GM19023 (cell line): ENCODE data around the gene DELE1.
"Not testable (repeated sequence)": the region's sequence is repeated elsewhere in the genome, so short reads cannot be mapped to it uniquely, and the experiment has no call there.

ENCODE experiments used
- ATAC-seq: cut with Tn5 transposase; IDR thresholded peaks from one replicate; pipeline ENCODE4 v1.9.1; 2021; ENCODE audit warnings: mild to moderate bottlenecking, moderate library complexity; ENCODE audit not compliant: unreplicated experiment

The DELE1 gene

DNA sequence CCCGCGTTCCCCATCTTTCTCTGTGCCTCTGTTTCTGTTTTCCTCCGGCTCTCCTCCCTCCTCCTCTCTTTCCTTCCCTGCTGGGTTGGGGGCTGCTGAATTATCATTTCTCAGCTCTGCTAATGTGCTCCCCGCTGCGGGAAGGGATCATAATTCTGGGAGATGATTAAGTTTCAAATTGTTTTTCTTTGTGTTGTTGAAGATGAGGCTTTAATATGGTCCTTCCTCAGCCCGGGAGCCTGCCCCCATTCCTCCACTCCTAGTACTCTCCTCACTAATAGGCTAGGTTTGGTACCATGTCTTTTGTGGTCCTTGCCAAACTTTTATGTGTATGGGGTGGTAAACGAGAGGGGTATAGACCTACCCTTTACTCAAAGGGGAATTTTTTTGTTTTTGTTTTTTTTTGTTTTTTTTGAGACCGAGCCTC, 39.8 kb upstream of the DELE1 start:
- no peak for ATAC-seq

DNA sequence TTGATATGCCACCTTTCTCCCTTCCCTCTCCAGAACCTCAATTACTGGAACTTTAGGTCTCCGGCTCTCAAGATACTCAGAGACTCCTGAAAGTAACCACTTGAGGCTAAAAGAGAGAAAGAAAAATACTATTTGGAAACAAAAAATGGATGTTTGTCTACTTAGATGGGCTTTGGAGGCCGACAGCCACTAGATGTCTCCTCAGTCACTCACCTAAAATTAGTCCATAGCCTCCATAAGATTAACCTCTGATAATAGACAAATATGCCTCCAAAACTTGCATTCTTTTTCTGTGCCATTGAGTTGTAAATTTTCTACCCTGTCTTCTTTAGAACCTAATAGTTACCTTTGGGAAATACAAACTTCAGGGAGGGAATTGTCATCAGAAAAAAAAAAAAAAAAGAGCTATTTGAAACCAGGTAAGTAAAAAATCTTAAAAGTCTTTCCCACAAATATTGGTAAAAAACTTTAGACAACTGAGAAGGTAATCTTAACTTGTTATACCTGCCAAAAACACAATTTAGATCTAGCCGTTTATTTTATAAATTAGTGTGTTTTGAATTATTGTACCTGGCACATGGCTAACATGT, 34.3 kb upstream of the DELE1 start:
- ATAC-seq, result no peak

DNA sequence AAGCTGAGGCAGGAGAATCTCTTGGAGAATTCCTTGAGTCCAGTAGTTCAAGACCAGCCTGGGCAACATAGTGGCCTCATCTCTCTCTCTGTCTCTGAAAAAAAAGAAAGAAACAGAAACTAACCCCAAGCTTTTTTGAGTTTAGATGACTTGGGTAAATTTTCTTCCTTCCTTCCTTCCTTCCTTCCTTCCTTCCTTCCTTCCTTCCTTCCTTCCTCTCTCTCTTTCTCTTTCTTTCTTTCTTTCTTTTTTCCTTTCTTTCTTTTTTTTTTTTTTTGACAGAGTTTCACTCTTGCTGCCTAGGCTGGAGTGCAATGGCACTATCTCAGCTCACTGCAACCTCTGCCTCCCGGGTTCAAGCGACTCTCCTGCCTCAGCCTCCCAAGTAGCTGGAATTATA, 33.2 kb upstream of the DELE1 start:
- not testable (repeated sequence) for ATAC-seq

DNA sequence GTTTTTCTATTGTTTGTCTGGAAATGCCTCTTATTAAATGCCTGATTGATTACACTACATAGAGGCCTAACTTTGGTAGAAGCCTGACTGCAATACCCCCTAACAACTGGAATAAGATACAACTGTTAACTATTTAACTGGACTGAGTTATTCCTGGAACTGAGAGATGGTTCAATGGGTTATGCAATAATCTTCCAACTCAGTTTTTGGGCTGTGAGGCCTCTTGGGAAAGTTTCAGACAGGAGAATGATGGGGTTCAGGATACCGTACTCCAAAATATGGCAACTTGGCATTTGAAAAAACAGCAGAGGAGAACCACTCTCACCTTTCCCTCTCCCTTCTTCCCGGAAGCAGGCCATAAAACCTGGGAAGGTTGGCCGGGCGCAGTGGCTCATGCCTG, 26.2 kb upstream of the DELE1 start:
- no peak for ATAC-seq

DNA sequence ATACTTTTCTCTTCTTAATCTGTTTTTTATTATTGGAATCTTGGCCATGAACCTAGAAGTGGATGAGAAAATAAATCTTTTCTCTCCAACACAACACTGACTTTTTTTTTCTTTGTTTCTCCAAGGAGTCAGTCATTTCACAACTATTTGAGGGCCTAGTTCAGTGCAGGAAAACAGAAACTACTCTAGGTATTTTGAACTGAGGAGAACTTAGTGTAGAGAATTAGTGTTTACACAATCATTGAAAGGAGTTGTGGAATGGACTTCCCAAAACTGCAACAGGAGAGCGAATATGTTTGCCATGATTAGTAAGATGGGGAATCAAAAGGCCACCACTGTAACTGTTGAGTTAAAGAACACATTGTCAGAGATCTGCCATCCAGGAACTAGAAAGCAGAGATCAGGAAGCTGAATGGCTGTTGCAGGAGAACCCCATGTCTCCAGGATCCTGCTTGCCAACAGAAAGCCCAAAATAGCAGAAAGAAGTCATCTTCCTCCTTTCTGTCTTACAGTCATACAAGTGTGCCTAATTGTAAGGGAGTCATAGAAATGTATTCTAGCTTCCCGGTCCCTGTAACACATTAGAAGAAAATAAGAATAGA, 25.1 kb upstream of the DELE1 start:
- ATAC-seq, result no peak

DNA sequence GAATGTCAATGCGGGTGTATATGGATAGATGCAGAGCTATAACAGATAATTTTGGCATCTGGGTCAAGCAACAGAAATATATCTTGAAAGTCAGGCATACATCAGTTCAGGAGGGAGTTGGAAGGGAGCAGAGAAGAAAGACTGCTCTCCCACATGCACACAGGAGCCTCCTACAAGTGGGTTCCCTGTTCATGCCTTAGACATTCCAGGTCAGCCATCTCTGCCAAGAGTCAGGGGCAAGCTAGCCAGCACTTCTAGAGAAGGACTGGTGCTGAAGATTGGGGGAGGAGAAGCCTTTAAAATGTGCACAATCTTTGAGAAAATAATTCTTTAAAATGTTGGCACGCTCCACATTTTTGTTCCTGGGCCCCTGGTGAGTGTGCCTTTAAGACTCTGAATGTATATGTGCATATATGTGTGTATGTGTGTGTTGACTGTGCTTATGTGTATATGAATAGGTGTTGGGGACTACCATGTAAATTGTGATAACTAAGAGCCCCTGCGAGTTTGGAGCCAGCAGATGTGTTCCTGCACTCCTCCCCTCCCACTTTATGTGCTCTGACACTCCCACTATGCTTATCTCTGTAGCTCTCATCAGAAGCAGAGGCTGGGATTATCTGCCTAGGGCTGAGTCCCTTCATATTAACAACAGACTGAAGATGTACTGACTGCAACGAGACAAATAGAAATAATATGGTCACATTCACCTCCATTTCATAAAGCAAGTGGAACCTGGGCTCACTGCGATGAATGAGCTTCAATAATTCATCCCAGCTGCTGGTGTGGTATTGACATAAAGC, 21.5 kb upstream of the DELE1 start:
- ATAC-seq, result no peak

DNA sequence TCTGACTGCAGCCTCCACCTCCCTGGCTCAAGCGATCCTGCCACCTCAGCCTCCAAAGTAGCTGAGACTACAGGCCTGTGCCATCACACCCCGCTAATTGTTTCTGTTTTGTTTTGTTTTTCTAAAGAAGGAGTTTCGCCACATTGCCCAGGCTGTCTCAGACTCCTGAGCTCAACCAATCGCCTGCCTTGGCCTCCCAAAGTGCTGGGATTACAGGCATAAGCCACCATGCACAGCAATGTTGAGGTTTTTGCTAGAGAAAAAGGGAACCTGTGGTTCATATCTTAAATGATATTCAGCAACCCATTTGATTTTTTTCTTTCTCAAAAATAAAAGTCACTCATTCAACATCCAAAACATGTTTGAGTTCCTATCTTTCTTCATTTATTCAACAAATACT, 20.4 kb upstream of the DELE1 start:
- no peak for ATAC-seq

DNA sequence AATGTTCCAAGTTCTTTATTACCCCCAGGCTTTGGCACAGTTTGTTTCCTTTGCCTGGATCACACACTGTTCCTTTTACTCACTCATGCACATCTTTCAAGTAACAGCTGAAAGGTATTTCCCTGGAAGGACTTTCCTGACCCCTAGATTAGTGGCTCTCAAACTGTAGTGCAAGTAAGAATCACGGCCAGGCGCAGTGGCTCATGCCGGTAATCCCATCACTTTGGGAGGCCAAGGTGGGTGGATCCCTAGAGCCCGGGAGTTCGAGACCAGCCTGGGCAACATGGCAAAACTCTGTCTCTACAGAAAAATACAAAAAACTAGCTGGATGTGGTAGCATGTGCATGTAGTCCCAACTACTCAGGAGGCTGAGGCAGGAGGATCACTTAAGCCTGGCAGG, 19.1 kb upstream of the DELE1 start:
- ATAC-seq, result no peak

DNA sequence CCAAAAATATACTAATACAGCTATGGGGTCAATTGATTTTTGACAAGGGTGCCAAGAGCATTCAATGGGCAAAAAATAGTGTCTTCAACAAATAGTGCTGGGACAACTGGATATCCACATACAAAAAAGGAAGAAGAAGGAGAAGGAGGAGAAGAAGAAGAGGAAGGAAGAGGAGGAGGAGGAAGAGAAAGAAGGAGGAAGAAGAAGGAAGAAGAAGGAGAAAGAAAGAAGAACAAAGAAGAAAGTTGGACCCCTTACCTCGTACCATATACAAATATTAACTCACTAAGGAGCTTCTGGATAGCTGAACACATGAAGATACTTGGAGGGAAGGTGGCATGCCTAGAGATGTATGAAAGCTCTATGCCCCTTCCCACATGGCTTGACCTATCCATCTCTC, 17.2 kb upstream of the DELE1 start:
- ATAC-seq, result no peak

DNA sequence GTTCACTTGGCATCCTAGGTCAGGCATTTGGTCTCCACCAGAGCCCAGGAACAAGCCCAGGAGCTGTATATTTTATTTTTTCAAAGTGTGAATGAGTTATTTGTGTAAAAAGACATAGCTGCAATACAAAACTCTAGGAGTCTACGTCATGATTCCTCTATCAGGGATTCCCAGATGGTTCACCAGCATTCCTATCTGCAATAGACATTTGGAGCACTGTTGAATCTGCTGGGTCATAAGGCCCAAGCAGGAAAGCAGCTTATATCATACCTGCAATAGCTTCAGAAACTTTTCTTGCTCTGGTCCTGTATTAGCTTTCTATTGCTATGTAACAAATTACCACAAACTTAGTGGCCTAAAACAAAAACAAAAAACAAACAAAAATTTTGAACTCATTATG, 16.7 kb upstream of the DELE1 start:
- no peak for ATAC-seq

DNA sequence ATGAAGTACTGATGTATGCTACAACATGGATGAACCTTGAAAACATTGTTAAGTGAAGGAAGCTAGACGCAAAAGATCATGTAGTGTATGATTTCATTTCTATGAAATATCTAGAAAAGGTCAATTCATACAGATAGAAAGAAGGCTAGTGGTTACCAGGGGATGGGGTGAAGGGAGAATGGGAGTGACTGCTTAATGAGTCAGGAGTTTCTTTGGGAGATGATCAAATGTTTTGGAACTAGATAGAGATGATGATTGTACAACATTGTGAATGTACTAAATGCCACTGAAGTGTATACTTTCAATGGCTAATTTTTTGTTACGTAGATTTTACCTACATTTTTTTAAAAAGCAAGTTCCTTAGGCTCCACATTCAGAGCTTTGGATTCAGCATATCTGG, 14.9 kb upstream of the DELE1 start:
- ATAC-seq, result no peak

DNA sequence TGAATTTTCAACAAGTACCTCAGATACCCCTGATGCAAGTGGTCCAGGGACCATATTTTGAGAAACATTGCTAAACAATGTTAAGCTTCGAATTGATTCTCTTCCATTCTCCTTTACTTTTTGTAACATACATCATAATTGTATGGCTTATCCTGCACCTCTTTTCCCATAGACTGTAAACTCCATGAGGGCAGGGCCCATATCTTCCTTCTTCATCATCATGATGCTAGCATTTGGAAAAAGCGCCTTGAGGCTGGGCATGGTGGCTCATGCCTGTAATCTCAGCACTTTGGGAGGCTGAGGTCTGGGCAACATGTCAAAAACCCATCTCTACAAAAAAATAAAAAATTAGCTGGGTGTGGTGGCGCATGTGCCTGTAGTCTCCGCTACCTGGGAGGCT, 14.5 kb upstream of the DELE1 start:
- no peak for ATAC-seq

DNA sequence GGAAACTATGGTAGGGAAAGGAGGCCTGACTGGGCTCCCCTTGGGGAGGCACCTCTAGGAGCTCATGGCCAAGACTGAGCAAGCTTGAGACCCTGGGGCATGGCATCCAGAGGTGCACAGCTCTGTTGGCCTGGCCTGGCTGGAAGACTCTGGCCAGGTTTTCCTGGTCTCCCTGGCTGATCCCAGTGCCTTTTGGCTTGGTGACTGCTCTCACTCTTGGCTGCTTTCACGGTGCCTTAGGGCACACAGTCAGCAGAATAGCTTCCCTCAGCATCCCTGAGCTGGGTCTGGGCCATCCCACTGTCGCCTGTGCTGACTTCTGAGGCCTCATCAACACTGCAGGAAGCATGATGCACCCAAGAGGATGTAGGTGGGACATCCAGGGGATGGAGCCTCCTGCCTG, 13.4 kb upstream of the DELE1 start:
- ATAC-seq, result no peak

DNA sequence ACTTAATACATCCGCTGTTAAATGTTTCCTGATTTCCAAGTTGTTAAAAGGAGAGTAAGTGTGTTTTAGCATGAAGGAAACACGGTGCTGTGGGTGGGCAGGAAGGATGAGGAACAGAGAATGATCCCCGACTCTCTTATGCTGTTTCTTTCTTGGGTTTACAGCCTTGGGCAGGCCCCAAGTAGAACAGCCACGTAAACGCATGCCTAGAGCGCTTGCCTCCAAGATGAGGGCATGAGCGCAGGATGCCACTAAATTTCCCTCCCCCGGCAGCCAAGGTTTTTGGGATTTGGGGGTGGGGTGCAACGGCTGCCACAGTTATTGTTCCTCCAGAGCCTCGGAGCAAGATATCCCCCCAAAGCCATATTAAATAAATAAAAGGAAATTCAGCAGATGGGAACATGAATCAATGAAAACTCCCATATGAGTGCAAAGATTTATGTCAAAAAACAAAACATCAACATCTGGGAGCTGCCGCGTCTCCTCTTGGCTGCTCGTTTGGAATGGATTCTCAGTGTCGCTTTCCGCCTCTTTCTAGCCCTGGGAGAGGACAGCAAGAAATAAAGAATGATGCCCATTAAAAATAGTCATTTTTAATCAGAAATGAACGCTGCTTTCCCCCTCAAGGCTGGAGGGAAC, 10.0 kb upstream of the DELE1 start:
- no peak for ATAC-seq

DNA sequence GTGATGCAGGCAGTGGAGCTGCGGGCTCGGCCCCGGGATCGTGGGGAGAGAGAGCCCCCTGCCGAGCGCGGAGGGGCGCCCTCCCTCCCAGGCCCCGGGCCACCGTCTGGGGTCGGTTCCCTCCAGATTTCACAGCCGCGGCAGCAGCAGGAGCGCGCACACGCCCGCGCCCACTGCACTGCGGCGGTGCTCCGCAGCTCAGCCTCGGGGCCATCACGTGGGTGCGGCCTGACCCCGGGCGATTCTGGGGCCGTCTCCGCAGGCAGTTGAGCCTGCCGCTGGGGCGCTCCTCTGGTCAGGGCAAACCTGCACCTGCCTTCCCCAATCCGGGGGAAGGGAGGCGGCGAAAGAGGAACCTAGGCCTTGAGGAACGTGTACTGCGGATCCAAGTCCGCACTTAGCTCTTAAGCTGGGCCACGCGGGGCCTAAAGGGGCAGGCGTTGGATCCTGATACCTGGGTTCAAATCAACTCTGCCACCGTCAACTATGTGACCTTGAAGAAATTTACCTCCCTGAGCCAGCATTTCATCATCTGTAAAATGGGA, 9.4 kb upstream of the DELE1 start:
- ATAC-seq, result peak; percentile 78

DNA sequence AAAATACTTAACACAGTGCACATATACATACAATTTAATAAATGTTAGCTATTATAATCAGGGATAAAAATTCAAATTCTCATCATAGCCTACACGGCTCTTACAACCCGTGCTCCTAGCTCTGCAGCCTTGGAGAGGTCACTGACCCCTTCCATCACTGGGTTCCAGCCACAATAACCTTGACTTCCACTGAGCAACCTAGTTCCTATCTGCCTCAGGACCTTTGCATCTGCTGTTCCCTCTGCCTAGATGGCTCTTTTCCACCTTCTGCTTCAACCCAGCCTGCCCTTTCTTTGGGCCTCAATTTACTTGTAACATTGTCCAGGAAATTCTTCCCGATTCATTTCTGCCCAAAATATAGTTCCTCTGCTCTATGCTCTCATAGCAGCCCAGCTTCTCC, 8.9 kb upstream of the DELE1 start:
- ATAC-seq, result no peak

DNA sequence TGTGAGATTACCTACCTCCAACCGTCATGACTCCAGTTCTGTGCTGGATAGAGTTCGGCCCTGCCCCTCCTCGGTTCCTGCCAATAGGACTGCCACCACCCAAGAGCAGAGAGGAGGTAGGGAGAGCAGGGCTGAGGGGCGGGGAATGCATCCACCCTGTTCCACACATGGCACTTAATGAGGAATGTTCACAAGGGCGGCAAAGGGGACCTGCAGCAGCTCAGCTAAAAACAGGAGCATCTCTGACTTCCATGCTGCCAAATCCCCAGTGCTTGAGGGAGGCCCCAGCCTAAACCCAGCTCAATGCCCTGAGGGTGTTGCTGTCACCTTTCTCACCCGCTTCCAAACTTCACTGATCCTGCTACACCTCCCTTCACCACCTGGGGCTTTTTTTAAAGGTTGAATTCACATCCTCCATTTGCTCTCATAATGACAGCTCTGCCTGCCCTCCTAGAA, 7.8 kb upstream of the DELE1 start:
- ATAC-seq, result no peak

DNA sequence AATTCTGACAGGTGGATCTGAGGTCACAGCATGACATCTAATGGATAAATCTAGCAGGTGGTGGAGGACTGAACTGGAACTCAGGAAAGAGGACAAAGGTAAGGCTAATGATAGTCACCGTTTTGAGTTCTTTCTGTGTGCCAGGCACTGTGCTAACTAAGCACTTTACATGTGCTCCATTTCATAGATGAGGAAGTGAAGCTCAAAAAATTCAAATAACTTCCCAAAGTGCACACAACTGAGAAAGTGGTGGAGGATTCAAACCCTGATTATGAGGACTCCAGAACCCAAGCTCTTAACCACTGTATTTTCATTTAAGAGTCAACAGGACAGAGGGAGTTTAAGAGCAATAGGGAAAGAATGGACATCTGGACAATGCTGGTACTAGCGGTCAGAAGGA, 7.1 kb upstream of the DELE1 start:
- ATAC-seq, result no peak

DNA sequence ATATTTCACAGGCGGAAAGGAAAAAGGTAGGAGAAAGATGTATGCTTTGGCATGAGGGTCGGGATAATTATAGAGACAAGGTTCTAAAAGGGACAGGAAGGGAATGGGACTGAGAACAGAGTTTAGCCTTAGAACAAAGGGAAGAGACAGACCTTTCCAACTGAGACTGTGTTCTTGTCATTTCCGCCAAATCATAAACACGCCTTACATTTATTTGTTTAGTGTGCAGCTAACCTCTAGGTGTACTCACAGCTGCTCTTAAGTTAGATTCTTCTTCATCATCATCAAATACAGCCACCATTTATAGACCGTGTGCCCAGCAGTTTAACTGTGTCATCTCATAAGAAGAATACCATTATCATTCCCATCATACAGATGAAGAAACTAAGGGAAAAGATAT, 5.9 kb upstream of the DELE1 start:
- ATAC-seq, result no peak

DNA sequence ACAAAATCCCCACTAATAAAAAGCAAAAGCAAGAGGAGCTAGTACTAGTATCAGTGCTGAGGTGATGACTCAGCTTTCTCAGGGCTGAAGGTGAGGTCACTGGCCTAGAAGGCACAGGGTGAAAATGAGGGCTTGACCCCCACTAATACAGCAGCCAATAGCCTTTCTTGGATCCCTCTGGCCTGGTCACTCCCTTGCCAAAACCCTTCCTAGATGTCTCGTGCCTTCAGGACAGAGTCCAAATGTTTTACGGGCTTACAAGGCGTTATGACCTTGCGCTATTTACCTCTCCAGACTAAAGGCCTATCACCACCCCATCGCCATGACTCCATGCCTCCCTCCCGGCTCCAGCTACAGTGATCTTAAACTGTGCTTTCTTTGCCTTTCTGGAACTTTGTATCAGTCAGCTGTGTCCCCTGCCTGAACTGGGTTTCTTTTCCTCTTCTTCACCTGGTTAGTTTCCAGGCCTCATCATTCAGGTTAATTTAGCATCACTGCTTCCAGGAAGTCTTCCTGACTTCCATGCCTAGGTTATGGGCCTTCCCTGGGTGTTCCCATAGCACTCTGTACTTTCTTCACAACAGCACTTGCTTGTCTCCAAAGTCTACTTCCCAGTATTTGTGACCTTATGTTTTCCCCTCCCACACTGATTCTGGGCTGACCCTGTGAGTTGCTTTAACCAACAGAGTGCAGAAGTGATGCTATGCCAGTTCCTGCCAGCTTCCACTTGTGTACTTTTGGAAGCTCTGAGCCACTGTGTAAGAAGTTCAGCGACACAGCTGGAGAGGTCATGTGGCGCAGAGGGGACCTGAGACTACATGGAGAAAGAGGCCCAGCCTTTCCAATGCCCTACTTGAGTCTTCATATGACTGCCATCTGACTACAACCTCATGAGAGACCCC, 4.2 kb upstream of the DELE1 start:
- no peak for ATAC-seq

DNA sequence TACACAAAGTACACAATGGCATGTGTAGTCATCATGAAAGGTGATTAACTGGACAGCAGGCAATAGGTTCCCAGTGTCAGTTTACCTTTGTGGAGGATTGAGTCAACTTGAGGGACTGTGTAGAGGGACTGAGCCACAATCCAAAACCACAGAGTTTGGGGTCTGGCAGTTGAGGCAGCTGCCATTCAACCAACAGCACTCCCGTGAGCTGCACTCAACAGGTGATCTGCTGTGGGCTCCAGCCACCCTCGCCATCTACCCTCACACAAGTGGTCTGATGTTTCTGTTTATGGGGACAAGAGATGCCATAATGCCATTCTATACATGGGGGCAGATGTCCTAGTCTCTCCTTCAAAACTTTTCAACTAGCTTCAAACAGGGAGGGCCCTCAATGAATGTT, 2.9 kb upstream of the DELE1 start:
- ATAC-seq, result no peak
